Measurements from ENCODE around the gene PLSCR1. TPM values are rescaled to one million over a fixed set of nuclear protein-coding genes. Genes with fewer than 3 reads are reported as not detected.

PLSCR1 gene
- total and polyA plus RNA-seq, 7 donors: 59.3 to 194 (median 112) TPM

GRCh38 chr3:146560678-146561077 lies 16.3 kb upstream of the PLSCR1 start:
- WGBS, 2 donors: 88 to 94% methylated on average over 2 of the region's 2 CpGs
- Histone ChIP-seq H3K27me3 (no peaks in the 10 kb centered on the region), H3K4me1 (no peaks in the 10 kb centered on the region), H3K36me3 (no peaks in the 10 kb centered on the region), H3K9me3 (no peaks in the 10 kb centered on the region), H3K27ac (no peak overlapping the region), H3K4me3 (no peak overlapping the region)
- TF ChIP-seq, protein P1, sequence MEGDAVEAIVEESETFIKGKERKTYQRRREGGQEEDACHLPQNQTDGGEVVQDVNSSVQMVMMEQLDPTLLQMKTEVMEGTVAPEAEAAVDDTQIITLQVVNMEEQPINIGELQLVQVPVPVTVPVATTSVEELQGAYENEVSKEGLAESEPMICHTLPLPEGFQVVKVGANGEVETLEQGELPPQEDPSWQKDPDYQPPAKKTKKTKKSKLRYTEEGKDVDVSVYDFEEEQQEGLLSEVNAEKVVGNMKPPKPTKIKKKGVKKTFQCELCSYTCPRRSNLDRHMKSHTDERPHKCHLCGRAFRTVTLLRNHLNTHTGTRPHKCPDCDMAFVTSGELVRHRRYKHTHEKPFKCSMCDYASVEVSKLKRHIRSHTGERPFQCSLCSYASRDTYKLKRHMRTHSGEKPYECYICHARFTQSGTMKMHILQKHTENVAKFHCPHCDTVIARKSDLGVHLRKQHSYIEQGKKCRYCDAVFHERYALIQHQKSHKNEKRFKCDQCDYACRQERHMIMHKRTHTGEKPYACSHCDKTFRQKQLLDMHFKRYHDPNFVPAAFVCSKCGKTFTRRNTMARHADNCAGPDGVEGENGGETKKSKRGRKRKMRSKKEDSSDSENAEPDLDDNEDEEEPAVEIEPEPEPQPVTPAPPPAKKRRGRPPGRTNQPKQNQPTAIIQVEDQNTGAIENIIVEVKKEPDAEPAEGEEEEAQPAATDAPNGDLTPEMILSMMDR (IDR thresholded peaks at IDR 0.05): no peak
- TF ChIP-seq POLR2A (IDR thresholded peaks at IDR 0.05): no peak
- TF ChIP-seq POLR2AphosphoS5 (IDR thresholded peaks at IDR 0.05): no peak
- TF ChIP-seq EP300 (IDR thresholded peaks at IDR 0.05): no peak
- intact Hi-C loops (cut with DNase I): no loop called here
- no peak for DNase-seq

GRCh38 chr3:146559388-146559787 lies 15.0 kb upstream of the PLSCR1 start:
- intact Hi-C loops (cut with DNase I): no loop called here
- no peak overlapping the region for H3K4me3 ChIP-seq
- TF ChIP-seq EP300 (IDR thresholded peaks at IDR 0.05): no peak
- TF ChIP-seq, protein P1 (IDR thresholded peaks at IDR 0.05): no peak
- TF ChIP-seq POLR2AphosphoS5 (IDR thresholded peaks at IDR 0.05): no peak
- no peak for TF ChIP-seq POLR2A (IDR thresholded peaks at IDR 0.05)
- H3K9me3 ChIP-seq: no peaks in the 10 kb centered on the region
- DNase-seq: no peak
- WGBS, 2 donors: 93 to 94% methylated on average over 3 of the region's 3 CpGs
- no peaks in the 10 kb centered on the region for H3K4me1 ChIP-seq
- H3K27ac ChIP-seq: no peak overlapping the region
- no peaks in the 10 kb centered on the region for H3K36me3 ChIP-seq
- no peaks in the 10 kb centered on the region for H3K27me3 ChIP-seq

DNA sequence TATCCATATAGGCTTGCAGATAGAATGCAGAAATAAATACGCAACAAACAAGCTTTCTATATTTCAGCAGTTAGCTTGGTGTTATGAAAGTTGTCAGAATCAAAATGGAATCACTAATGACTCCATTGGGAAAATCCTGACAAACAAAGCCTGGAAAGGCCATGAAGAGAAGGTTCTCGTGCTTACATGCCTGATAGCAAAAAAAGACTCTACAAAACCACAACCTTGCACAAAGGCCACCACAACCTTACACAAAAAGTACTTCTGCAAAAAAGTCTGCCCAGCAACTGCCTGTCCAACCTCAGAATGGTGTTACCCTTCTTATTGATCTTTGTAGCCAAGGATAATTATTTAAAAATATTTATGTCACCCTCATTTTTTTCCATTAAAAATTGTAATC lies 14.4 kb upstream of the PLSCR1 start:
- no peak for DNase-seq
- TF ChIP-seq POLR2AphosphoS5 (IDR thresholded peaks at IDR 0.05) (no peak), EP300 (IDR thresholded peaks at IDR 0.05) (no peak), POLR2A (IDR thresholded peaks at IDR 0.05) (no peak)
- TF ChIP-seq, protein P1 (IDR thresholded peaks at IDR 0.05): no peak
- intact Hi-C loops (cut with DNase I): no loop called here
- Histone ChIP-seq H3K27ac (no peak overlapping the region), H3K27me3 (no peaks in the 10 kb centered on the region), H3K9me3 (no peaks in the 10 kb centered on the region), H3K4me3 (no peak overlapping the region), H3K36me3 (no peaks in the 10 kb centered on the region), H3K4me1 (no peaks in the 10 kb centered on the region)
- WGBS, 2 donors: 81 to 90% methylated on average over 2 of the region's 2 CpGs

- no peaks in the 10 kb centered on the region for H3K9me3 ChIP-seq
- intact Hi-C loops (cut with DNase I): no loop called here
- no peak overlapping the region for H3K27ac ChIP-seq
- H3K27me3 ChIP-seq: no peaks in the 10 kb centered on the region
- DNase-seq: no peak
- no peak for TF ChIP-seq EP300 (IDR thresholded peaks at IDR 0.05)
- no peak for TF ChIP-seq POLR2A (IDR thresholded peaks at IDR 0.05)
- no peak for TF ChIP-seq POLR2AphosphoS5 (IDR thresholded peaks at IDR 0.05)
- TF ChIP-seq, protein P1 (IDR thresholded peaks at IDR 0.05): no peak
- WGBS, 2 donors: 84 to 85% methylated on average over 4 of the region's 4 CpGs
- no peak overlapping the region for H3K4me3 ChIP-seq
- H3K36me3 ChIP-seq: no peaks in the 10 kb centered on the region
- H3K4me1 ChIP-seq: no peaks in the 10 kb centered on the region
These were observed 13.3 kb upstream of the PLSCR1 start for GRCh38 chr3:146557745-146558144.

GRCh38 chr3:146555311-146555710 lies 10.9 kb upstream of the PLSCR1 start:
- DNase-seq: no peak
- H3K9me3 ChIP-seq: no peaks in the 10 kb centered on the region
- no peak overlapping the region for H3K4me3 ChIP-seq
- intact Hi-C loops (cut with DNase I): no loop called here
- H3K27ac ChIP-seq: no peak overlapping the region
- peaks cover 0 to 6% (median 0%) of the 10 kb centered on the region in 4 donors for H3K4me1 ChIP-seq
- 97 to 98% methylated on average over 3 of the region's 3 CpGs for WGBS, 2 donors
- TF ChIP-seq POLR2A (IDR thresholded peaks at IDR 0.05) (no peak), POLR2AphosphoS5 (IDR thresholded peaks at IDR 0.05) (no peak), EP300 (IDR thresholded peaks at IDR 0.05) (no peak)
- TF ChIP-seq, protein P1 (IDR thresholded peaks at IDR 0.05): no peak
- H3K36me3 ChIP-seq: no peaks in the 10 kb centered on the region
- H3K27me3 ChIP-seq: no peaks in the 10 kb centered on the region

Data from sigmoid colon (tissue), 7 donors.